HG02970 (cell line): ENCODE measurements around the gene PARVA.
"Not testable (repeated sequence)": the region's sequence is repeated elsewhere in the genome, so short reads cannot be mapped to it uniquely, and the experiment has no call there.

ENCODE experiments used
- ATAC-seq: cut with Tn5 transposase; IDR thresholded peaks from one replicate; pipeline ENCODE4 v1.9.1; 2021; ENCODE audit warnings: mild to moderate bottlenecking, moderate library complexity, moderate number of reproducible peaks; ENCODE audit not compliant: unreplicated experiment, low FRiP score

The PARVA gene

GRCh38 chr11:12377106-12377823 is at the start of gene PARVA:
PARVA (plus strand) TSS chr11:12377571; CDS start chr11:12377648, 77 bp downstream.
- no peak for ATAC-seq

GRCh38 chr11:12329169-12329568 is 48.2 kb upstream of the PARVA start:
- ATAC-seq = no peak

- no peak for ATAC-seq
Measured at GRCh38 chr11:12329797-12330196, 47.6 kb upstream of the PARVA start.

GRCh38 chr11:12330485-12331231 is 46.7 kb upstream of the PARVA start:
- no peak for ATAC-seq

- no peak for ATAC-seq
Measured at GRCh38 chr11:12331239-12331874, 46.0 kb upstream of the PARVA start.

GRCh38 chr11:12343526-12343925 is 33.8 kb upstream of the PARVA start:
- no peak for ATAC-seq

- no peak for ATAC-seq
Measured at GRCh38 chr11:12353534-12353933, 23.8 kb upstream of the PARVA start.

GRCh38 chr11:12354750-12355545 is 22.4 kb upstream of the PARVA start:
- ATAC-seq = no peak

- ATAC-seq = no peak
Measured at GRCh38 chr11:12356944-12357655, 20.3 kb upstream of the PARVA start.

- not testable (repeated sequence) for ATAC-seq
Measured at GRCh38 chr11:12357697-12358096, 19.7 kb upstream of the PARVA start.

- no peak for ATAC-seq
Measured at GRCh38 chr11:12358302-12359188, 18.8 kb upstream of the PARVA start.

- no peak for ATAC-seq
Measured at GRCh38 chr11:12359761-12360160, 17.6 kb upstream of the PARVA start.

GRCh38 chr11:12361682-12362081 is 15.7 kb upstream of the PARVA start:
- ATAC-seq = no peak

- no peak for ATAC-seq
Measured at GRCh38 chr11:12362857-12363256, 14.5 kb upstream of the PARVA start.

- no peak for ATAC-seq
Measured at GRCh38 chr11:12363373-12363772, 14.0 kb upstream of the PARVA start.

- ATAC-seq = not testable (repeated sequence)
Measured at GRCh38 chr11:12365965-12366575, 11.3 kb upstream of the PARVA start.

- ATAC-seq = not testable (repeated sequence)
Measured at GRCh38 chr11:12367057-12367456, 10.3 kb upstream of the PARVA start.

GRCh38 chr11:12372111-12372510 is 5.3 kb upstream of the PARVA start:
- no peak for ATAC-seq

GRCh38 chr11:12375720-12376119 is 1.7 kb upstream of the PARVA start:
- no peak for ATAC-seq
